Activated T-cell treated with anti-CD3 and anti-CD28 coated beads for 4 hours (primary cell): ENCODE data around the gene PXDC1.
"Not testable (repeated sequence)": the region's sequence is repeated elsewhere in the genome, so short reads cannot be mapped to it uniquely, and the experiment has no call there.

Source experiments
- DNase-seq: peaks from one replicate; pipeline ENCODE4 v3.0.0-alpha.2; 2020

The PXDC1 gene

DNA sequence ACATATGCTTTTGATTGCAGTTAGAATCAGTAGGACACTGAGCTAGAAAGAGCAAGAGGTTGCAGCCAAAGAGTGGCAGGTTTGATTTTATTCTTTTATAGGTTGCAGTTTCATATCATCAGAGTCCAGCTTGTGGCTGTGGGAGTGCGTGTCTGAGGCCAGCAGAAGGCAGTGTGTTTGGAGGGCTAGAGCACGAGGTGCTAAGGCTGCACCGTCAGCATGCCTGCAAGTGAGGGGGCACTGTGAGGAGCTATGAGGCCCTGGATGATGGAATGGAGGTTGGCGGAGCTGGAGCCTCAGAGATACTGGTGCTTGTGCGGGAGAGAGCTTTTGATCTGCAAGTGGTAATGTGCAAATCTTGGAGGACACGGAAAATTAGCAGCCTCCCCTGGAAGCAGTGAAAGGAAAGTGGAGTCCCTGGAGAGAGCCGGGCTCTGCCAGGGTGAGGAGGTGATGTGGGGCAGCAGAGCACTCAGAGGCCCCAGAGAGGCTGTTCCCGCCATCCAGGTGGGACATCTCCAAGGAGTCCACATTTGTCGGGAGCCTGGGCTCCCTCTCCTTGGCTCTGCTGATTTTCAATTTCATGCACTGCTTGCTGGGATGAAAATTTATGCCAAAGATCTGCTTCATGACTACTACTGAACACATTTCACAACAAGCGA lies 43.6 kb downstream of the PXDC1 start:
- no peak for DNase-seq

GRCh38 chr6:3707024-3707423 lies 44.5 kb downstream of the PXDC1 start:
- no peak for DNase-seq

DNA sequence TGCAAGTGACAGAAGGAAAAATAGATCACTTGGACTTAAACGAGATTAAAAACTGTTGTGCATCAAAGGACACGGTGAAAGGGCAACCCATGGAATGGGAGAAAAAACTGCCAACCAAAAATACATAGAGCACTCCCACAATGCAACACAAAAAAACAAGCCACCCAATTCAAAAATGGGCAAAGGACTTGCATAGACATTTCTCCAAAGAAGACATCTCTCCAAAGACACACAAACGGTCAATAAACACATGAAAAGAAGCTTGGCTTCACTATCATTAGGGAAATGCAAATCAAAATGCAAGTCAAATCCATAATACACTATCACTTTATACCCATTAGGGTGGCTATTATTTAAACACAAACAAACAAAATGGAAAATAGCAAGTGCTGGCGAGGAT lies 45.0 kb downstream of the PXDC1 start:
- DNase-seq, result no peak

- DNase-seq, result no peak
Observed at GRCh38 chr6:3701631-3702030, 49.9 kb downstream of the PXDC1 start.

- DNase-seq, result no peak
Observed at GRCh38 chr6:3699231-3699630, 52.3 kb downstream of the PXDC1 start.

- DNase-seq, result no peak
Observed at GRCh38 chr6:3698021-3698420, 53.5 kb downstream of the PXDC1 start.

DNA sequence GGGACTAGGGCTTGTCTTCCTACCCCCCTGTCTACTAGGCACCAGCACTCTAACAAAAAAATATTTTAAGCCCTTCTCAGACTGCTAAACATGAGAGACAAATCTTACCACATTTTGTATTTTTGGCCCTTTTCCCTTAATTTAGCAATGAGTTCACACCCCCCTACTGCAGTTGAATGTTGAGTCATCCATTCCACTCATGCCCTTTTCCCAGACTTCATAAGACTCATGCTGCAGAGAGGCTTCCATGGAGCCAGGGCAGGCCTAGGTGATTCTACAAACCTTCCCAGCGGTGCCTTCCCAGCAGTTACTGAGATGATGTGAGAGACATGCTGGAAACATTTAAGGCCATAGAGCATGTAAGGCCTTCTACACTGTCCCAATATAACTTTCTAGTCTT lies 53.9 kb downstream of the PXDC1 start:
- no peak for DNase-seq

- no peak for DNase-seq
Observed at GRCh38 chr6:3696525-3697088, 54.9 kb downstream of the PXDC1 start.

GRCh38 chr6:3695065-3695817 lies 56.3 kb downstream of the PXDC1 start:
- no peak for DNase-seq

DNA sequence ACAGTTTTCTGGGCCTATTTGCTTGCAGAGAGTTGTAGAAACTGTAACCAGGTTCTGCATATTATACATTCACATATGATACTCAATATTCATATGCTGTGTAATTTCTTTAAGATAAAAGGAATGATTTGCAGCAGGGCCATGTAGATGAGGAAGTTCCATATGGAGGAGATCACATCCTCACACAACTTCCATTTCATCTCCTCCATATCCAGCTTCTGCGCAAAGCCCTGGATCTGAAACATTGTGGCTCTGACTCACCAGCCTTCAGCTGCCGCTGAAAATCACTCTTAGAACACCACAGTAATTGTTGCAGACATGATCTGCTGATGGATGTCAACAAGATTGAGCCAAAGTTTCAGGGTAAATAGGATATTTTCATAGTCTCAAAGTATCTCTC lies 57.7 kb downstream of the PXDC1 start:
- DNase-seq, result no peak

DNA sequence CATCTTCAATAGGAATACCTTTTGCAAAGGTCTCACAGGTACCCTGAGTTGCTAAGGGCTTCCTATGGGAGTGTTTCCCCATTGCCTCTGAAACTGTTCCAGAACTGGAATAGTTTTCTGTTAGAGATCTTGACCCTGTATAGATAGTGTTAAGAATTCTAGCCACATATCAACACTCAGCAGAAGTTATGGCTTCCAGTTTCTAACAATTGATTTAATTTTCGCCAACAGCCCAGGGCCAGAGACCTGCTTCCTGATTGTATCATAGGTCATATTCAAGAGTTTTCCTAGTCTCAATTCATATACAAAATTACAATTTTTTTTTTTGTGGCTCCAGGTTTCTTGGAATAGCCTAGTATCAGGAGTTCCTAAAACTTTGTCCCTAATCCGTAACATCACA lies 61.0 kb downstream of the PXDC1 start:
- no peak for DNase-seq

DNA sequence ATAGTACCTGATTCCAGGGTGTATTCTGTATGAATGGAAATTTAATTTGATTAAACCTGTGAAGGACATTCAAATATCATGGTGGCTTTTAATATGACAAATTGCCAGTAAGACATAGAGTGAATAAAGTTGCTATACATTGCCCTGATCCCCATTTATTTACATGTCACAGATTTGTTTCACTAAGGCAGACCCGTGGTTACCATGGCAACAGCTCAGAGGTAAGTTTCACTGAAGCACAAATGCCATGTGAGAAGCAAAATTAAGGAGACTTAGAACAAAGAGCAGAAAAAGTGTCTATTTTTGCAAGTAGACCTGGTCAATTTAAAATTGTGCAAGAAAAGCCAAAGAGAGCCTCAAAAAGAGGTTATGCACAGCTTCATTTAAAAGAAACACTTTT lies 63.7 kb downstream of the PXDC1 start:
- no peak for DNase-seq

GRCh38 chr6:3683331-3683730 lies 68.2 kb downstream of the PXDC1 start:
- no peak for DNase-seq

DNA sequence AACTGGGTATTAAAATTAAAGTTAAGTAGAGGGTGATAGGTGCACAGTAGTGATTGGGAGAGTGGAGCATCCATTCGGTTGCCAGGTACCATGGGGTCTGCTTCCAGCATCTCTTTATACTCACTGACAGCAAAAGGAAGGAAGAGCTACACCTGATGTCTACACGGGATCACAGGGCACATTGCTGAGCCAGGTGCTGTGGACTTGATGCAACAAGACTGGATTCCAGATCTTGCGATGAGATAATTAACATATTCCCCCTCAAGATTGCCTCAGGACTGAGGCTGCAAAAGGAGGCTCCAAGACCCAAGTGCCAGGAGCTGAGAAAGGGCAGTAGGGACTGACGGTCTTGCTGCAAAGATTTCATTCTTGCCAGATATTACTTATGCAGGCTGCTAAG lies 72.6 kb downstream of the PXDC1 start:
- DNase-seq, result no peak

GRCh38 chr6:3677751-3678150 lies 73.8 kb downstream of the PXDC1 start:
- DNase-seq, result not testable (repeated sequence)

DNA sequence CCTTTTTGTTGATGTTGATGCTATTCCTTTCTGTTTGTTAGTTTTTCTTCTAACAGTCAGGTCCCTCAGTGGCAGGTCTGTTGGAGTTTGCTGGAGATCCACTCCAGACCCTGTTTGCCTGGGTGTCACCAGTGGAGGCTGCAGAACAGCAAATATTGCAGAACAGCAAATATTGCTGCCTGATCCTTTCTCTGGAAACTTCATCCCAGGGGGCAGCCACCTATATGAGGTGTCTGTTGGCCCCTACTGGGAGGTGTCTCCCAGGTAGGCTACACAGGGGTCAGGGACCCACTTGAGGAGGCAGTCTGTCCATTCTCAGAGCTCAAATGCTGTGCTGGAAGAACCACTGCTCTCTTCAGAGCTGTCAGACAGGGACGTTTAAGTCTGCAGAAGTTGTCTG lies 74.2 kb downstream of the PXDC1 start:
- DNase-seq, result not testable (repeated sequence)
